Choroid plexus epithelial cell (primary cell): ENCODE data around the gene THRAP3.
"Not testable (repeated sequence)": the region's sequence is repeated elsewhere in the genome, so short reads cannot be mapped to it uniquely, and the experiment has no call there.

Source experiments
- DNase-seq: peaks from one replicate; pipeline ENCODE4 v3.0.0-alpha.2; 2010; ENCODE audit warnings: low read depth
- H3K4me3 ChIP-seq: 2 replicates; pipeline ENCODE4 v1.5.1; 2011; ENCODE audit warnings: low read depth, mild to moderate bottlenecking, control low read depth, low read length, moderate library complexity
- TF ChIP-seq, protein P1 (sequence below): conservative IDR thresholded peaks from 2 replicates; pipeline ENCODE4 v1.5.1; 2011; ENCODE audit warnings: low read depth, mild to moderate bottlenecking, control low read depth, inconsistent platforms, low read length, moderate library complexity

THRAP3 gene

GRCh38 chr1:36208978-36209703, 15.1 kb upstream of the THRAP3 start:
- TF ChIP-seq, protein P1, sequence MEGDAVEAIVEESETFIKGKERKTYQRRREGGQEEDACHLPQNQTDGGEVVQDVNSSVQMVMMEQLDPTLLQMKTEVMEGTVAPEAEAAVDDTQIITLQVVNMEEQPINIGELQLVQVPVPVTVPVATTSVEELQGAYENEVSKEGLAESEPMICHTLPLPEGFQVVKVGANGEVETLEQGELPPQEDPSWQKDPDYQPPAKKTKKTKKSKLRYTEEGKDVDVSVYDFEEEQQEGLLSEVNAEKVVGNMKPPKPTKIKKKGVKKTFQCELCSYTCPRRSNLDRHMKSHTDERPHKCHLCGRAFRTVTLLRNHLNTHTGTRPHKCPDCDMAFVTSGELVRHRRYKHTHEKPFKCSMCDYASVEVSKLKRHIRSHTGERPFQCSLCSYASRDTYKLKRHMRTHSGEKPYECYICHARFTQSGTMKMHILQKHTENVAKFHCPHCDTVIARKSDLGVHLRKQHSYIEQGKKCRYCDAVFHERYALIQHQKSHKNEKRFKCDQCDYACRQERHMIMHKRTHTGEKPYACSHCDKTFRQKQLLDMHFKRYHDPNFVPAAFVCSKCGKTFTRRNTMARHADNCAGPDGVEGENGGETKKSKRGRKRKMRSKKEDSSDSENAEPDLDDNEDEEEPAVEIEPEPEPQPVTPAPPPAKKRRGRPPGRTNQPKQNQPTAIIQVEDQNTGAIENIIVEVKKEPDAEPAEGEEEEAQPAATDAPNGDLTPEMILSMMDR, result no peak
- H3K4me3 ChIP-seq, result no peak overlapping the region
- DNase-seq, result no peak

- H3K4me3 ChIP-seq, result no peak overlapping the region
- TF ChIP-seq, protein P1, result no peak
- DNase-seq, result no peak
Measured at GRCh38 chr1:36211307-36211706, 12.9 kb upstream of the THRAP3 start.

- TF ChIP-seq, protein P1, result no peak
- H3K4me3 ChIP-seq, result no peak overlapping the region
- no peak for DNase-seq
Measured at GRCh38 chr1:36211841-36212240, 12.4 kb upstream of the THRAP3 start.

GRCh38 chr1:36212782-36213181, 11.5 kb upstream of the THRAP3 start:
- TF ChIP-seq, protein P1, result no peak
- H3K4me3 ChIP-seq, result no peak overlapping the region
- DNase-seq, result no peak

- peak; percentile 70 for DNase-seq
- H3K4me3 ChIP-seq, result no peak overlapping the region
- TF ChIP-seq, protein P1, result peak; percentile 57
Measured at GRCh38 chr1:36217670-36218069, 6.6 kb upstream of the THRAP3 start.

DNA sequence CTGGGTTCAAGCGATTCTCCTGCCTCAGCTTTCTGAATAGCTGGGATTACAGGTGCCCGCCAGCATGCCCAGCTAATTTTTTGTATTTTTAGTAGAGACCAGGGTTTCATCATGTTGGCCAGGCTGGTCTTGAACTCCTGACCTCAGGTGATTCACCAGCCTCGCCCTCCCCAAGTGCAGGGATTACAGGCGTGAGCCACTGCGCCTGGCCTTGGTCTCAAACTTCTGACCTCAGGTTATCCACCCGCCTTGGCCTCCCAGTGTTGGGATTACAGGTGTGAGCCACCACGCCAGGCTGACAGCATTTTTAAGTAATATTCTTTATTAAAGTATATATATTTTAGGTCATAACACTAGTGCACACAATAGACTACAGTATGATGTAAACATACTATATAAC, 2.3 kb upstream of the THRAP3 start:
- not testable (repeated sequence) for DNase-seq, H3K4me3 ChIP-seq

GRCh38 chr1:36222481-36223380, 1.5 kb upstream of the THRAP3 start:
- TF ChIP-seq, protein P1, result no peak
- no peak for DNase-seq
- H3K4me3 ChIP-seq, result no peak overlapping the region
